Stimulated activated CD8-positive, alpha-beta memory T cell treated with anti-CD3 and anti-CD28 coated beads, Interleukin-12 subunit alpha, Interleukin-12 subunit beta, amount 100 ng/mL, for 24 hours (primary cell): ENCODE results near the gene DCUN1D3.
"Not testable (repeated sequence)": the region's sequence is repeated elsewhere in the genome, so short reads cannot be mapped to it uniquely, and the experiment has no call there.

Experiments used
- DNase-seq: peaks from one replicate; pipeline ENCODE4 v3.0.0-alpha.2; 2020; ENCODE audit errors: extremely low read depth

Gene DCUN1D3

DNA sequence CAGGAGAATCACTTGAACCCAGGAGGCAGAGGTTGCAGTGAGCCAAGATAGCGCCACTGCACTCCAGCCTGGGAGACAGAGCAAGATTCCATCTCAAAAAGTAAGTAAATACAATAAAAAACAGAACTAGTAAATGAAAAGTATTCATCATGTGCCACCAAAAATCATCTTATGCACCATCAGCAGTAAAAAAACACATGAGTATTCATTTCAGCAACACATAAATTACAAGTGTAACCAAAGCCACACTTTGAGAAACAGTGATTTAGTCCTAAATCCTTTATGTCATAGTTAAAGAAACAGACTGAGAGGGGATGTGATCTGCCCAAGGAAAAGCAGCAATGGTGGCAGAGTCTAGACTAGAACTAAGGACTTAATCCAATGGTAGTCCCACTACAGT lies 13.0 kb downstream of the DCUN1D3 start:
- no peak for DNase-seq

DNA sequence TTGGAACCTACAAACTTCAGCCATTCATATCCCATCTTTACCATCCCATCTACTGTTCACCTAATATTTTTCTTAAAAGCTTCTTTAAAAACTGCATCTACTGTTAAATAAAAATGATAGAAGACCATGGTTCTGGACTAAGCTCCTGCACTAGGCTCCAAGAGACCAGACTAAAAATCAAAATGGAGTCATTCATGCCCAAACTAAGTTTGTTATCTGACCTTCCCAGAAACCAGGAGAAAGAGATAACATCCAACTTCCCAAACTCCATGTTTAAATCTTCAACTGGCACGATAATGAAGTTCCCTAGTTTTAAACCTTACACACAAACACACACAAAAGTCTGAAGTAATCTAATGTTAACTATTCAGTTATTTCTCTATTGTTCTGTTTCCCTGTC lies 13.8 kb downstream of the DCUN1D3 start:
- DNase-seq: no peak

DNA sequence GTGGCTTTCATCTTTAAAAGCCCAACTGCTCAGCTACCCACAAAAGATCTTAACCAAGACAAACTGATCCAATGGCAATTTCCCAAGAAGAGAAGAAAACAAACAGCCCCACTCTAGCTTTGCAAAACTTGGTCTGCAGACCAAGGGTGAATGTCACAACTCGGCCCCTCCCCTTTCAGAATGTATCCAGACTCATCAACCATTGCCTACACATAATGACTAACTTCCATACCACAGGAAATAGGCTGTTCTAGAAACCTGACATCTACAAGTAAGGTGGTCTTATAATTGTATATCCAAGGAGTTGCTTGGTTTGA lies 16.0 kb downstream of the DCUN1D3 start:
- no peak for DNase-seq

DNA sequence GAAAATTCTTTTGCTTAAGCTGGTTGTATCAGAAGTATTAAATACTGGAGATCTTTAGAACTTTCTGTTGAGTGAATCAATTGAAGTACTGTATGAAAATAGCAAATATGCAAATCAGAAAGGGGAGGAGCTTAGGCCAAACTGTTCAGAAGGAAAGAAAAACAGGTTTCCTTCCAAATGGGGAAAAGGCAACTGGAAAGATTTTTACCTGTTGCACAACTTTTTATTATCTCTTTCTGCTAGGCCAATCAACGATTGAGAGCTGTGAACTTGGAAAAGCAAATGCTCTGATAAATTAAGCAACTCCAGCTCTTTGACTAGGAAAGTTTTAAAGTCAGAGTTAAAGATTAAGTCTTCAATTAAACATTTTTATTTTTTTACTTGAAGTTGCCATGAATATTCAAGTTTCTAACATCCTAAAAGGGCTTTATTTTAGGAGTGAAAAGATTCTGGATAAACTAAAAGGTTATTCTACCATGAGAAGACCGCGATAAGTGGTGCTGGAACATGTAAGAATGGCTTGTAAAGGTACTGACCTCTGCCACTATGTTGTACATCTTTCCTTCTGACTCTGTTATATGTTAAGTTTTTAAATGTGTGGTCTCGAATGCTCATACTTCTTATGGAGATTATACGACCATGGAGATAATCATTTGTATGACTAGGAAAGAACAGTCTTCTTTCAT lies 16.5 kb downstream of the DCUN1D3 start:
- no peak for DNase-seq

DNA sequence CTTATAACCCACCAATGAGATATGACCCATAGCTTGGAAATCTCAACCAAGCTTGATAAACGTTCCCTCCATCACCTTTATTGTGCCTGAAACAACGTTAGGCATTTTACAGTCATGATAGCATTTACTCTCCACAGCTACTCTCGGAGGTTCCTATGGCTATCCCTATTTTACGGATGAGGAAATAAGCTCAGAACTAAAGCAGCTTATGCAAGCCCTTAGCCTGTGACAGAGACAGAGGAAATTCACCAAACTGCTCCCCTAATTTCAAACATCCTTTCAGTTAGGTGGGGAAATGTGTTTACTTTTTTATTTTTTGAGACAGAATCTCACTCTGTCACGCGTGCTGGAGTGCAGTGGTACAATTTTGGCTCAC lies 18.7 kb downstream of the DCUN1D3 start:
- DNase-seq: no peak

DNA sequence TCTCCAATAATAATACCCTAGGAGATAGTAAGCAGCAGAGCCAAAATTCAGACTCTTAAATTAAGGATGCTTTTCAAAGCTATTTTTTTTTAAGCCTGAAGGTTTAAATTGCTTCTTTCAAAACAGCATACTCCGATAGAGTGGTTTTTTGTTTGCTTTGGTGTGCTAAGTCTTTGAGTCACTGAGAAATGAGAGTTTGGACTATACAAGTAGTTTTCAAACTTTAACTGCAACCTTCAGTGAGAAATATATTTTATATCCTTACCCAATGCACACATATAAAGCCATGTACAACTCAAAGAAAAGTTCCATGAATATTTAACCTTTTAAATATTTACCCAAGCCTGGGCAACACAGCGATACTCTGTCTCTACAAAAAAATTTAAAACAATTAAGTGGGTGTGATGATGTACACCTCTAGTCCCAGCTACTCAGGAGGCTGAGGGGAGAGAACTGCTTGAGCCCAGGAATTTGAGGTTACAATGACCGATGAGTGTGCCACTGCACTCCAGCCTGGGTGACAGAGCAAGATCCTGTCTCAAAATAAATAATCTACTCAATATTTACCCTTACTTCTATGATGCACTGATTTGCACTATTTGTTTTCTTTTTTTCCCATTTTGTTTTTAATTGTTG lies 19.2 kb downstream of the DCUN1D3 start:
- no peak for DNase-seq

DNA sequence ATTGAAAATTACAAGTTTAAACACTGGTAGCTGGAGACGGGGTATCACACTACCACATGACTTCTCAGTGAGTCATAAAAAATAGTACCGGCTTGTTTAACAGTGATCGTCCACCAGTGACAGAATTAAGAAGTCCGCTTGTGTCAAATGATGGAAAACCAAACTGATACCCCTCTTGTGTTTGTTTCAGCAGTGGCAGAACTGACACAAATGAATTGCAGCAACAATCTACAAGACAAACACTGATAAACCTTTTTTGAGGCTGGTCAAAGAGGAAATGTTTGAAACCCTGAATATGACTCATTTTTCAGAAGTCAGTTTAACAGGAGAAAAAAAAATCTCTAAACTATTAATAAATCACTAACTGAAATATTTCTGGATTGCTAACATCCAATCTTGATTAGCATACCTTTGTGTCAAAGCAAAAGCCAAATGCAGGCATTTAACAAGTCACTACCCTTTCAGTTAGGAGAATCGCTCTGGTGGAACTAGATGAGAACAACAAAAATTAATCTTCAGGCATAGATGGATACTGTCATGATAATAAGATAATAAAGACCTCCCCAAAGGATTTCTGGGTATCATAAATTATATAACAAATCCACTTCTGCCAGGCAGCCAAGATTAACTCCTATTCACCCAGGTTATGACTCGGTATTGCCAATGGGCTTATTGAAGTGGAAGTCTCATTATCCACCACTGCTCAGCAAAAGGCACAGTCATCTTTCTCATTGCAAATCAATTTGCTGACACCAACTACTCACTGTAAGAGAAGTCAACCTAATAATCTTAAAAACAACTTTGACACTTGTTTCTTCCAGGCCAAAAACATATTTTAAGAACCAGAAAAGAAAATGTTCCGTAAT lies 20.8 kb downstream of the DCUN1D3 start:
- no peak for DNase-seq

DNA sequence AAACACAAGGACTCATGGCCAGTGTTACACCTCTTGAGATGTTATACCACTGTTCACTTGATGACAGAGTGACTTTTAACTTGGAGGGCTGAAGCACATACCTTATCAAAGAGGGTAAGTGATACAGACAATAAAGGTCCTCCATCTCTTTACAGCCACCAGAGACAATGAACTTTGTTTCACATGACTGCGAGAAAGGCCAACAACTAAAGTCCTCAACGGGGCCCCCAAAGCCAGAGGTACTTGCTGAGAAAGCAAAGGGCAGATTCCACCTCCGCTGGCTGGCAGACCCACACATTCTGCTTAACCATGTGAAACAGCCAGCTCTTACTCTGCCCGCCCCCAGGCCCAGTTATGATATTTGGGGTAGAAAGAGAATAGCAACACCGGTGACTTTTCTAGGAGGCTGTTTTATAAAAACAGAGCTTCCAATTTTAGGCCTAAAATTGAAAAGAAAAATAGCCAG lies 21.4 kb downstream of the DCUN1D3 start:
- DNase-seq: no peak

DNA sequence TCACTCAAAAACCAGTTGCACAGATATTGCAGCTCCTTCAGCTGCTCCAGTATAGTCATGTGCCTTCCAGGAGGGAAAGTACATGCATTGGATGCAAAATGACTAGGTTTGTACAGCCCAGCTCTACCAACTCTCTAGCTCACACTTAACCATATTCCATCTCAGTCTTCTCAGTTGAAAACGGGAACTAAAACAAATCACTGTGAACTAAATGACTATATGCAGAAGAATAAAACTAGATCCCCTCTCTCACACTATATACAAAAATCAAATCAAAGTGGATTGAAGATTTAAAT lies 24.9 kb downstream of the DCUN1D3 start:
- no peak for DNase-seq

DNA sequence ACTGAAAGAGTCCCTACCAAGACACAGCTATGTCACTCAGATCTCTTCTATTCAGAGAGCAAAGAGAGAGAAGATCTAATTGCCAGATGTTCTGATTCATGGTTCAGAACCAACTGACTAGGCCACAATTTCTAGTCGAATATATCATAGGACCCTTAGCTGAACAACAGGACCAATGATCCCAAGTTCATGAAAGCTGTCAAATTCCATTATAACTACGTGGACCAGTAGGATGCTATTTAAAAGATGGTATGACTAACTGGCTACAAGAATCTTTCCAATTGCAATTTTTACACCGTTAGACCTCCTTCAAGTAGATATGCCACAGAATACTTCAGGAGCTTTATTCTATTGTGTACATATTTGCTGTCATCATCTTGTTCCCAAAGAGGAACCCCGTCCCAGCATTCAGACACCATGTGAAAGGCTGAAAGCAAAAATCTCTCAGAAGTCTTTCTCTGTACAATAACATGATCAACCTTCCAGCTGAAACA lies 26.0 kb downstream of the DCUN1D3 start:
- no peak for DNase-seq

DNA sequence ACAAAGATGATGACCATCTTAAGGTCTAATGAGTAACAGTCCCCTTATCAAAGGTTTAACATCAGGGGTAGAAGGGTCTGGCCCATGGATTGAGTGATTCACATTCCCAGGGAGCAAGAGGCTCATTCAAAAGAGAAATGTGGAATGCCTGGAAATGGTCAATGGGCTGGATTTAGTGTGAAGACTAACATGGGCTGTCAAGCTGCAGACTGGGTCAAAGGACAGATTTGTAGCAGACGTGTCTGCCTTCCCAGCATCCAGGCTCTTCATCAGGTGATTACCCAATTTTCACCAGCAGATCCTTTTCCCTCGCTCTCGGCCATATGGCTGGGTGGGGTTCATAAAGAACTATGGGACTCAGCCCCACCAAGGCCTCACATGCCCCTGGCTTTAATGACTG lies 26.8 kb downstream of the DCUN1D3 start:
- no peak for DNase-seq

DNA sequence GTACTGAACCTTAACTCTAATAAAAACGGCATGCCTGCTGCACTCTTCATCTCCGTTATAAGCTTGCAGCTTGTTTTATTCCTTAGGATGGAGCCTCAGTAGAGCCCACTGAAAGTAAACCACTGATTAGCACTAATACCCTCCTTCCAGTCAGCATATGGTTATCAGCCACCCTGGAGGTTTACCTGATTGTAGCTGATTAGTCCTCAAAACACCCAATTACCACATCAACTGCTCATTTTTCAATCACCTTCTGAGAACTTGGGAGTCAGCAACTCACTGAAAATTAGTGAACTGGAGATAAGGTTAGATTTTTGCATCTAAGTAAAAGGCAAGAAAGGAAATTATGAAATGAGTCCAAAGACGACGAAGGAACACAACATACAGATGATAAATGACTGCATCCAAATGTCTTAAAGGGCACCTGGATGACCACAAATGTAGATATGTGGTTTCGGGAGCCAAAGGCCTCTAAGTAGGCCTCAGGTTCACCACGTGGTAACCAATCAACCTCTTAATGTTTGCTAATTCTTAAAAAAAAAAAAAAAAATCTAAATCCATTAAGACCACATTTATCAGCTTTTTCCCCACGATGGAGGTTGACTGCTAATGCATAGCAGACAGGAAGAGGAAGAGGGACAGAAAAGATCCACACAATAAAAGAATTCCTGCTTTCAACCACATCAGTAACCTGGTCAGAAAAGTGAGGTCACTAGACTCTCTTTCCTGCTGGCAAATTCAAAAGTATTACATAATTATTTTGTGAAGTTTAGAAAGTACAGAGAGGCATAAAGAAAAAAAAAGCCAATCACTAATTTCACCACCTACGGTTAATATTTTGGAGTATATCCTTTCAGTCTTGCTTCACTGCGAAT lies 28.0 kb downstream of the DCUN1D3 start:
- no peak for DNase-seq

DNA sequence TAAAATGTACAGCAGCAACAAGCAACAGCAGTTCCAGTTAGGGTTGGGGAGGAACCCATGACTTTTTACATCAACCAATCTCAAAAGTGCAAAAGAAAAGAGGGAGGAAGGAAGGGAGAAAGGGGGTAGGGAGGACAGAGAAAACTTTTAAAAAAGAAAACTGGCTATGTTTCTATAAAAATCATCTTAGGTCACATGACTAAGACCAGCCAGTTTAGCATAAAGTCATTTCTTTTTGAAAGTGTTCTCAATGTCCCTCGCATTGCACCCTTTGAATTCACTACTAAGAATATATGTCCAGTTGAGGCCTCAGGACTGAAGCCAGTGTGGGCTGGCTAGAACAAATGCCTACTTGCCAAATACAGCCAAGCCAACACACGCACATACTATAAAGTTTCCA lies 28.9 kb downstream of the DCUN1D3 start:
- DNase-seq: no peak

DNA sequence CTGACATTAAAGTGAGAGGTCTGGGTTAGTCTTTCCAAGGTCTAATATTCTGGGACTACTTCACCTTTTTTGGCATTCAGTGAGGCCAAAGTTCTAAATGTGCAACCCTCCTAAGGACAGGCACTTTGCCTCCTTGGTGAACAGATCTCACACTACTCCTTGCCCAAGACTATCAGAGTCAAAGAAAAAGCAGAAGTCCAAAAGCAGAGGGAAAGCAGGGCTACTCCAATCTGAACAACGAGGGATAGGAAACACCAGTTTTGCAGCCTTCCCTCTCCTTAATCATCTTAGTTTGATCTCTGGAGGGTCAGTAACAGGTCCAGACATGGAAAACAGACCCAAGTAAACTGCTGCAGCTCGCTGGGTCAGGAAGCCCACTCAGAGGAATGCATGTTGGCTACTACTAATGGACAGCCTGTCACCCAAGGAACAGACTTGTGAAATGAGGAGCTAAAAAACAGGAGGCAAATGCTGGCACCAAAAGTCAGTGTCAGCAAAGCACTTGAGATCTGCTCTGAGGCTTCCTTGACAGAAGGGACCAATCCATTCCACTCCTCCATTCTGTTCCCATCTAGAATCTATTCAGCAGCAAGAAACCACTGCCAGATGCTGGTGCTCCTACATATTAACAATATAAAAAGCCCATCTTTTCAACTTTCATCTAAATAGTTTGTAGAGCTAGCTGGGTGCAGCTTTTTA lies 29.9 kb downstream of the DCUN1D3 start:
- DNase-seq: no peak

DNA sequence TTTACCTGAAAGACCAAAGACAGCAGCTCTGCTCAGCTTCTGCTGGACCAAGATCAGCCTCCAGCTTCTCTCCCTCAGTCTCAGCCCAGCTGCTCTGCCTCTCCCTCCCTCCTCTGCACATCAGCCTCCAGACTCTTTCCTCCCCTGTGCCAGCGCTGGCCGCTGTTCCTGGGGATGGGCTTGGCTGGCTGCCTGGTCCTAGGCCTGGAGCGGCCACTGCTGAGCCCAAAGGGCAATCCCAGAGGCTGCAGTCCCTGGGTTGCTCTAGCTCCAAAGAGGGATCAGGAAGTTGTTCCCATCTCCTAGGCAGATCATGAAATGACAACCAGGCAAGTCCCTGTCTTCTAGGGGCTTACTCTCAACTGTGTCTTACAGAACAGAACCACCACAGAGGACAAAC lies 31.3 kb downstream of the DCUN1D3 start:
- no peak for DNase-seq

DNA sequence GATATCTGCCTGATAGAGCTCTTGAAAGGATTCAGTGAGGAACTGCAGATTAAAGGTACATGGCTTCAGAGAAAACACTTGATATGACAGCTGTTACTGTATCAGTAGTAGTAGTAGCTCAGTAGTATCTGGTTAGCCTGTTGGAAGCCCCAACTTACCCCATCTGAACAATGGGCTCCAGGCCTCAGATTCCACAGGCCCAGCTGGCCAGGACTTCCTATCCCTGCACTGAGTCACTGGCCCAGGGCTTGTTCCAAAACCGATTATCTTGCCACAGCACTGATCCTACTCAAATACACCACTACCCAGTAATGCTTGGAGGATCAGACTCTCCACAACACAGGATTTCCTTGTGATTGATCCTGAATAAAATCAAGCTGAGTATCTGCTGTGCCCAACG lies 32.6 kb downstream of the DCUN1D3 start:
- no peak for DNase-seq

DNA sequence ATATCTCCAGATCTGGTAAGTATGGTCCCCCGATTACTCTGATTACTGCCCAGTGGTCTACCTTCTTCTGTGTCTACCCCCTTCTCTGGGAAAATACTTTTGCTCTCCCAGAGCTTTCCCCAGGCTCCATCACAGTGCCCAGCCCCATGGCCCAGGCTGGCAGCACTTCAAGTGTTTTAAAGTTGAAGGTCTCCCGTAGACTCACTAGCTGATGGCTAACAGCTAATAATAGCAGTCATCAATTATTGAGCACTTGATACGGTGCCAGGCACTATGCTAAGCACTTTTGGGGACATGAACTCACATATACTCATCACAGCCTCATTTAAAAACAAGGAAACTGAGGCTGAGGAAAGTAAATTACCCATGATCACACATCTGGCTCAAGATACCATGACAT lies 33.4 kb downstream of the DCUN1D3 start:
- DNase-seq: no peak

DNA sequence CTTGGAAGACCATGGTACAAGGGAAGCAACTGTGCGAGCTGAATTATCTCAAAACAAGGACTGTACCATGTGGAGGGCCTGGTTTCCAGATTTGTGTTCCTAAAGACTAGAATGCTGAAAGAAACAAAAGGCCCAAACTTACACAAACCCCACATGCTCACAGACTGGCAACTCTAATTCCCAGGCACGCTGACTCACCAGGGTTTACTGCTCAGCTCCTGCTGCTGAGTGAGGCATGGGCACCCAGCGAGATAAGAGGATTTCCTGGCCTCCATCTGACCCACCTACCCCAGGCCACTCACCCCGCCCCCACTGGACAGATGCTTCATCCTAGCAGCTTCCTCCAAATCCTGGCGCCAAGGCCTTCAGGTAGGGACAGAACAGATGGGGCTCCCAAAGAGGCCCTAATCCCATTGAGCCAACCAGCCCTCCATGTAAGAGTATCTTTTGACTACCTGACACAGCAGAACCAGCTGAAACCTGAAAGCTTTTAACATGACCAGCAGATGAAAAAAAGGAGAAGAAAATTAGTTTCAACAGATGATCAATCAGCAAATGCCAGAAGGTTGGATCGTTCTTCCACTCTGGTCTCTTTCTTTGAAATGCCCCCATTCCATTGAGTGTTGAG lies 33.9 kb downstream of the DCUN1D3 start:
- DNase-seq: no peak

DNA sequence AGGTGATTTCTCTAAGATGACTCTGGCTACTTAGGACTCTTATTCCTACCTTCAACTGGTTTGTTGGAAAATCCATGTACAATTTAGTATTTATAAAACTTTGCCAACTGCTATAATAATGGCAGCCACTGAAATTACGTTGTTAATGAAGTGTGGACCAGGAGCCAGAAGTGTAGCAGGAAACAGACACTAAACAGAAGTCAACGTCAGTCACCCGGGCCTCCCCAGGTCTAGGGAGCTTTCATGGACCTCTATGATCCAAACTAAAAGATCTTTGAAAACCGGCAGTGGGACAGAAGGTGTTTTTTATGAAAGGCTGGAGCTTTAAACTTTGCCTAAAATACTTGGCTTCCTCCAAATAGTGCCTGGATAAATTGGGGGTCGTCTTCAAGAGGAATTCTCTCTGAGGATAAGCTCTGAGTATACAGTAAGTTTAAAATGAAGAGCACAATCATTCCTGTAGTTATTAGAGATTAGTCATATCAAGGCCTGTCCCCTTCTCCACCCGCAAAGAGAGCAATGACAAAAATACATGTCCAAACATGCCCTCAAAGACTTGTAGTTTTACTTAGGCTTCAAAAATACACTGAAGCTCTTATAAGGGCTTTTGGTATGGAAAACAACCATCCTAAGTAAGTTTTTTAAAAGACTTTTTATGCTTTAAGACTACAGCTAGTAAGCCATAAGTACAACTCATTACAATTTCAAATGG lies 34.6 kb downstream of the DCUN1D3 start:
- DNase-seq: no peak

DNA sequence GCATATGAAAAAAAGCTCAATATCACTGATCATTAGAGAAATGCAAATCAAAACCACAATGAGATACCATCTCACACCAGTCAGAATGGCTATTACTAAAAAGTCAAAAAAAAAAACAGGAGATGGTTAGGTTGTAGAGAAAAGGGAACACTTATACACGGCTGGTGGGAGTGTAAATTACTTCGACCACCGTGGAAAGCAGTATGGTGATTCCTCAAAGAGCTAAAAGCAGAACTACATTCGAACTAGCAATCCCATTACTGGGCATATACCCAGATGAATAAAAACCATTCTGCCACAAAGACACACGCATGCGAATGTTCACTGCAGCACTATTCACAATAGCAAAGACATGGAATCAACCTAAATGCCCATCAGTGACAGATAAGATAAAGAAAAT lies 35.8 kb downstream of the DCUN1D3 start:
- not testable (repeated sequence) for DNase-seq
